Urinary bladder (tissue), 4 donors: ENCODE measurements around the gene C10orf105. TPM values are rescaled to one million over a fixed set of nuclear protein-coding genes. Genes with fewer than 3 reads are reported as not detected.
A peak's percentile ranks its signal among the peaks of the same experiment; 100 is the strongest.

Experiments used
- DNase-seq: peaks from one replicate; pipeline ENCODE4 v3.0.0-alpha.2; 2015; ENCODE audit errors: extremely low spot score
- H3K27ac ChIP-seq: one replicate; pipeline ENCODE4 v1.5.1; 2013; ENCODE audit warnings: low read depth, mild to moderate bottlenecking, moderate library complexity
- H3K36me3 ChIP-seq: one replicate; pipeline ENCODE4 v1.6.1; 2013; ENCODE audit warnings: mild to moderate bottlenecking, moderate library complexity; ENCODE audit not compliant: insufficient read depth
- H3K4me1 ChIP-seq: one replicate; pipeline ENCODE4 v1.6.1; 2013; ENCODE audit warnings: mild to moderate bottlenecking, moderate library complexity; ENCODE audit not compliant: insufficient read depth
- H3K4me3 ChIP-seq: one replicate; pipeline ENCODE4 v1.5.1; 2013; ENCODE audit warnings: low read depth, low read length
- WGBS: extraction: QIAGEN DNeasy Blood & Tissue Kit; methylation state at CpG from one replicate; pipeline ENCODE4 v1.1.7; 2013; 5-methylcytosine and 5-hydroxymethylcytosine counted together
- polyA plus RNA-seq: library from polyadenylated mRNA; stranded (reverse); fragments of 200-250 nt; gene quantifications from one replicate; pipeline ENCODE4 v1.2.3, GENCODE V29; 2013
- total RNA-seq: library from RNA; depleted of rRNA; stranded (reverse); fragments of >200 nt; gene quantifications from one replicate; pipeline ENCODE4 v1.2.3, GENCODE V29; 2014
- donor health status: healthy with polysubstance abuse.
- donor health status: healthy.

C10orf105 gene
- total and polyA plus RNA-seq, 2 donors, result 0.11 to 0.26 TPM

GRCh38 chr10:71737001-71737833, 17.6 kb upstream of the C10orf105 start:
- Histone ChIP-seq H3K27ac (no peak overlapping the region), H3K4me1 (no peaks in the 10 kb centered on the region), H3K36me3 (no peaks in the 10 kb centered on the region), H3K4me3 (no peak overlapping the region)
- no peak for DNase-seq
- 79% methylated on average over 12 of the region's 12 CpGs for WGBS

- no peak for DNase-seq
- H3K27ac ChIP-seq, result peak overlapping the region; percentile 26
- 88% methylated on average over 2 of the region's 2 CpGs for WGBS
- H3K36me3 ChIP-seq, result no peaks in the 10 kb centered on the region
- H3K4me1 ChIP-seq, result no peaks in the 10 kb centered on the region
- H3K4me3 ChIP-seq, result no peak overlapping the region
Observed at GRCh38 chr10:71736570-71736952, 17.0 kb upstream of the C10orf105 start.

GRCh38 chr10:71735709-71736569, 16.4 kb upstream of the C10orf105 start:
- no peaks in the 10 kb centered on the region for H3K4me1 ChIP-seq

GRCh38 chr10:71734797-71735196, 15.2 kb upstream of the C10orf105 start:
- no peak for DNase-seq
- no peaks in the 10 kb centered on the region for H3K4me1 ChIP-seq
- no peak overlapping the region for H3K27ac ChIP-seq
- H3K36me3 ChIP-seq, result no peaks in the 10 kb centered on the region
- WGBS, result 86% methylated on average over 5 of the region's 5 CpGs
- H3K4me3 ChIP-seq, result no peak overlapping the region

More at GRCh38 chr10:71735709-71736569, 16.4 kb upstream of the C10orf105 start:
- no peak overlapping the region for H3K4me3 ChIP-seq
- 86% methylated on average over 16 of the region's 16 CpGs for WGBS
- no peak for DNase-seq
- H3K27ac ChIP-seq, result peak overlapping the region; percentile 14
- no peaks in the 10 kb centered on the region for H3K36me3 ChIP-seq

- Histone ChIP-seq H3K27ac (no peak overlapping the region), H3K4me1 (no peaks in the 10 kb centered on the region), H3K4me3 (no peak overlapping the region), H3K36me3 (no peaks in the 10 kb centered on the region)
- WGBS, result 94% methylated on average over 12 of the region's 12 CpGs
- DNase-seq, result no peak
Observed at GRCh38 chr10:71731791-71732190, 12.2 kb upstream of the C10orf105 start.

GRCh38 chr10:71729161-71729636, 9.6 kb upstream of the C10orf105 start:
- Histone ChIP-seq H3K36me3 (no peaks in the 10 kb centered on the region), H3K27ac (no peak overlapping the region), H3K4me1 (no peaks in the 10 kb centered on the region), H3K4me3 (no peak overlapping the region)
- WGBS, result 60% methylated on average over 10 of the region's 10 CpGs
- DNase-seq, result no peak

- no peaks in the 10 kb centered on the region for H3K36me3 ChIP-seq
- peak overlapping the region; percentile 69 for H3K27ac ChIP-seq
- 13% methylated on average over 8 of the region's 8 CpGs for WGBS
- no peak overlapping the region for H3K4me3 ChIP-seq
- no peak for DNase-seq
- H3K4me1 ChIP-seq, result no peaks in the 10 kb centered on the region
Observed at GRCh38 chr10:71727738-71728737, 8.5 kb upstream of the C10orf105 start.

- H3K36me3 ChIP-seq, result no peaks in the 10 kb centered on the region
- H3K27ac ChIP-seq, result peak overlapping the region; percentile 69
- H3K4me1 ChIP-seq, result no peaks in the 10 kb centered on the region
- WGBS, result 68% methylated on average over 12 of the region's 12 CpGs
- H3K4me3 ChIP-seq, result no peak overlapping the region
- DNase-seq, result no peak
Observed at GRCh38 chr10:71727105-71727737, 7.6 kb upstream of the C10orf105 start.

- Histone ChIP-seq H3K36me3 (no peaks in the 10 kb centered on the region), H3K4me3 (no peak overlapping the region), H3K27ac (peak overlapping the region; percentile 24), H3K4me1 (no peaks in the 10 kb centered on the region)
- no peak for DNase-seq
- 83% methylated on average over 11 of the region's 11 CpGs for WGBS
Observed at GRCh38 chr10:71726580-71727104, 7.1 kb upstream of the C10orf105 start.

- Histone ChIP-seq H3K27ac (no peak overlapping the region), H3K4me3 (no peak overlapping the region), H3K4me1 (no peaks in the 10 kb centered on the region), H3K36me3 (no peaks in the 10 kb centered on the region)
- 59% methylated on average over 9 of the region's 9 CpGs for WGBS
- DNase-seq, result no peak
Observed at GRCh38 chr10:71725998-71726579, 6.5 kb upstream of the C10orf105 start.

GRCh38 chr10:71725249-71725648, 5.7 kb upstream of the C10orf105 start:
- H3K4me1 ChIP-seq, result no peaks in the 10 kb centered on the region
- no peak for DNase-seq
- H3K4me3 ChIP-seq, result no peak overlapping the region
- no peak overlapping the region for H3K27ac ChIP-seq
- WGBS, result 95% methylated on average over 14 of the region's 14 CpGs
- H3K36me3 ChIP-seq, result no peaks in the 10 kb centered on the region

- Histone ChIP-seq H3K36me3 (no peaks in the 10 kb centered on the region), H3K4me1 (no peaks in the 10 kb centered on the region), H3K27ac (no peak overlapping the region), H3K4me3 (no peak overlapping the region)
- 96% methylated on average over 6 of the region's 6 CpGs for WGBS
- no peak for DNase-seq
Observed at GRCh38 chr10:71724539-71724938, 5.0 kb upstream of the C10orf105 start.
